ENCODE results near the gene SLC47A2. TPM values are rescaled to one million over a fixed set of nuclear protein-coding genes. Genes with fewer than 3 reads are reported as not detected.

SLC47A2 gene
- total and polyA plus RNA-seq, 2 of the 13 experiments (the other 11 are each of a cell fraction or from before 2014, with no cell fraction given) = 0.04 TPM; not detected in 1

DNA sequence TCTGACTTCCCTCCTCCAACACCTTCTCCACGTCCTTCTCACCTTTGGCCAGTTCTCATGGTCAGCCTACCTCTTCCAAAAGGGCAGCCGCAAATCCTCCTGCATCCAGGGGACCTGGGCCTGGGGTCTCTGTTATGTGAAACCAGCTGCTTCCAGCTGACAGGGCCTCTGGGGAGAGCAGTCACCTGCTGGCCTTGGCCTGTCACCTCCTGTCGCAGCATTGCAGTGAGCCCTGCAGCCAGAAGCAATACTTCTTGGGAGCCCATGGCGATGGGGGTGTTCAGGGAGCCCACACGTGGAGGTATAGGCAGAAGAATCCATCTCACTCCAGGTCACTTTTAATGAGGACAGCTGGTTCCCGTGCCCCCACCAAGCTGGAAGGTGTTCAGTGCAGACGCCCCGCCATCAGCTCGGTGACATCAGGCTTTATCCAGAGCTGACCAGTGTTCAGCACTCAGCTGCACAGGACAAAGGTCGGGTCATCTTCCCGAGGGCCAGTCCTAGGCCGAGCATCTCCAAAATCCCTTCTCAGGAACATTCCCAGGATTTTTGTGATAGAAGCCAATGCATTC is 1.7 kb upstream of the SLC47A2 start (continued):
- TF ChIP-seq HDAC2 (CRISPR knock-in tag; IDR thresholded peaks at IDR 0.05) (0 out of 2 replicates have a peak, but pooled peaks have one; percentile 22), HNF4A (CRISPR knock-in tag; IDR thresholded peaks at IDR 0.05) (peak; percentile 62), EHMT2 (IDR thresholded peaks at IDR 0.05; ENCODE audit: borderline replicate concordance, low read depth, low read length) (no peak), ZNF557 (CRISPR knock-in tag; IDR thresholded peaks at IDR 0.05) (no peak), MEIS2 (CRISPR knock-in tag; IDR thresholded peaks at IDR 0.05) (no peak), TFAP4 (IDR thresholded peaks at IDR 0.05; ENCODE audit: borderline replicate concordance, low read depth) (peak; percentile 57; the same call in 1 of the 2 replicates), ZNF639 (CRISPR knock-in tag; conservative IDR thresholded peaks at IDR 0.05) (no peak), SPEN (CRISPR knock-in tag; IDR thresholded peaks at IDR 0.05; ENCODE audit: low read depth) (no peak), TBX2 (CRISPR knock-in tag; IDR thresholded peaks at IDR 0.05; ENCODE audit: borderline replicate concordance) (peak; percentile 56)
- TF ChIP-seq, protein P1, sequence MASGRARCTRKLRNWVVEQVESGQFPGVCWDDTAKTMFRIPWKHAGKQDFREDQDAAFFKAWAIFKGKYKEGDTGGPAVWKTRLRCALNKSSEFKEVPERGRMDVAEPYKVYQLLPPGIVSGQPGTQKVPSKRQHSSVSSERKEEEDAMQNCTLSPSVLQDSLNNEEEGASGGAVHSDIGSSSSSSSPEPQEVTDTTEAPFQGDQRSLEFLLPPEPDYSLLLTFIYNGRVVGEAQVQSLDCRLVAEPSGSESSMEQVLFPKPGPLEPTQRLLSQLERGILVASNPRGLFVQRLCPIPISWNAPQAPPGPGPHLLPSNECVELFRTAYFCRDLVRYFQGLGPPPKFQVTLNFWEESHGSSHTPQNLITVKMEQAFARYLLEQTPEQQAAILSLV (CRISPR knock-in tag; IDR thresholded peaks at IDR 0.05; ENCODE audit: borderline replicate concordance) = no peak
- TF ChIP-seq, protein P2, sequence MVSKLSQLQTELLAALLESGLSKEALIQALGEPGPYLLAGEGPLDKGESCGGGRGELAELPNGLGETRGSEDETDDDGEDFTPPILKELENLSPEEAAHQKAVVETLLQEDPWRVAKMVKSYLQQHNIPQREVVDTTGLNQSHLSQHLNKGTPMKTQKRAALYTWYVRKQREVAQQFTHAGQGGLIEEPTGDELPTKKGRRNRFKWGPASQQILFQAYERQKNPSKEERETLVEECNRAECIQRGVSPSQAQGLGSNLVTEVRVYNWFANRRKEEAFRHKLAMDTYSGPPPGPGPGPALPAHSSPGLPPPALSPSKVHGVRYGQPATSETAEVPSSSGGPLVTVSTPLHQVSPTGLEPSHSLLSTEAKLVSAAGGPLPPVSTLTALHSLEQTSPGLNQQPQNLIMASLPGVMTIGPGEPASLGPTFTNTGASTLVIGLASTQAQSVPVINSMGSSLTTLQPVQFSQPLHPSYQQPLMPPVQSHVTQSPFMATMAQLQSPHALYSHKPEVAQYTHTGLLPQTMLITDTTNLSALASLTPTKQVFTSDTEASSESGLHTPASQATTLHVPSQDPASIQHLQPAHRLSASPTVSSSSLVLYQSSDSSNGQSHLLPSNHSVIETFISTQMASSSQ (IDR thresholded peaks at IDR 0.05; ENCODE audit: low read depth) = no peak
- TF ChIP-seq, protein P2 (CRISPR knock-in tag; IDR thresholded peaks at IDR 0.05; ENCODE audit: borderline replicate concordance) = no peak
- TF ChIP-seq, protein P3, sequence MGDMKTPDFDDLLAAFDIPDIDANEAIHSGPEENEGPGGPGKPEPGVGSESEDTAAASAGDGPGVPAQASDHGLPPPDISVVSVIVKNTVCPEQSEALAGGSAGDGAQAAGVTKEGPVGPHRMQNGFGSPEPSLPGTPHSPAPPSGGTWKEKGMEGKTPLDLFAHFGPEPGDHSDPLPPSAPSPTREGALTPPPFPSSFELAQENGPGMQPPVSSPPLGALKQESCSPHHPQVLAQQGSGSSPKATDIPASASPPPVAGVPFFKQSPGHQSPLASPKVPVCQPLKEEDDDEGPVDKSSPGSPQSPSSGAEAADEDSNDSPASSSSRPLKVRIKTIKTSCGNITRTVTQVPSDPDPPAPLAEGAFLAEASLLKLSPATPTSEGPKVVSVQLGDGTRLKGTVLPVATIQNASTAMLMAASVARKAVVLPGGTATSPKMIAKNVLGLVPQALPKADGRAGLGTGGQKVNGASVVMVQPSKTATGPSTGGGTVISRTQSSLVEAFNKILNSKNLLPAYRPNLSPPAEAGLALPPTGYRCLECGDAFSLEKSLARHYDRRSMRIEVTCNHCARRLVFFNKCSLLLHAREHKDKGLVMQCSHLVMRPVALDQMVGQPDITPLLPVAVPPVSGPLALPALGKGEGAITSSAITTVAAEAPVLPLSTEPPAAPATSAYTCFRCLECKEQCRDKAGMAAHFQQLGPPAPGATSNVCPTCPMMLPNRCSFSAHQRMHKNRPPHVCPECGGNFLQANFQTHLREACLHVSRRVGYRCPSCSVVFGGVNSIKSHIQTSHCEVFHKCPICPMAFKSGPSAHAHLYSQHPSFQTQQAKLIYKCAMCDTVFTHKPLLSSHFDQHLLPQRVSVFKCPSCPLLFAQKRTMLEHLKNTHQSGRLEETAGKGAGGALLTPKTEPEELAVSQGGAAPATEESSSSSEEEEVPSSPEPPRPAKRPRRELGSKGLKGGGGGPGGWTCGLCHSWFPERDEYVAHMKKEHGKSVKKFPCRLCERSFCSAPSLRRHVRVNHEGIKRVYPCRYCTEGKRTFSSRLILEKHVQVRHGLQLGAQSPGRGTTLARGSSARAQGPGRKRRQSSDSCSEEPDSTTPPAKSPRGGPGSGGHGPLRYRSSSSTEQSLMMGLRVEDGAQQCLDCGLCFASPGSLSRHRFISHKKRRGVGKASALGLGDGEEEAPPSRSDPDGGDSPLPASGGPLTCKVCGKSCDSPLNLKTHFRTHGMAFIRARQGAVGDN (CRISPR knock-in tag; IDR thresholded peaks at IDR 0.05) = peak; percentile 48
- TF ChIP-seq, protein P4, sequence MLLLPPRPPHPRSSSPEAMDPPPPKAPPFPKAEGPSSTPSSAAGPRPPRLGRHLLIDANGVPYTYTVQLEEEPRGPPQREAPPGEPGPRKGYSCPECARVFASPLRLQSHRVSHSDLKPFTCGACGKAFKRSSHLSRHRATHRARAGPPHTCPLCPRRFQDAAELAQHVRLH (CRISPR knock-in tag; IDR thresholded peaks at IDR 0.05; ENCODE audit: borderline replicate concordance, low read depth) = no peak
- TF ChIP-seq, protein P5, sequence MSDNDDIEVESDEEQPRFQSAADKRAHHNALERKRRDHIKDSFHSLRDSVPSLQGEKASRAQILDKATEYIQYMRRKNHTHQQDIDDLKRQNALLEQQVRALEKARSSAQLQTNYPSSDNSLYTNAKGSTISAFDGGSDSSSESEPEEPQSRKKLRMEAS (IDR thresholded peaks at IDR 0.05) = 0 out of 2 replicates have a peak, but pooled peaks have one; percentile 12
- TF ChIP-seq, protein P6, sequence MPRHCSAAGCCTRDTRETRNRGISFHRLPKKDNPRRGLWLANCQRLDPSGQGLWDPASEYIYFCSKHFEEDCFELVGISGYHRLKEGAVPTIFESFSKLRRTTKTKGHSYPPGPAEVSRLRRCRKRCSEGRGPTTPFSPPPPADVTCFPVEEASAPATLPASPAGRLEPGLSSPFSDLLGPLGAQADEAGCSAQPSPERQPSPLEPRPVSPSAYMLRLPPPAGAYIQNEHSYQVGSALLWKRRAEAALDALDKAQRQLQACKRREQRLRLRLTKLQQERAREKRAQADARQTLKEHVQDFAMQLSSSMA (CRISPR knock-in tag; IDR thresholded peaks at IDR 0.05) = no peak
